GM20431 (cell line): ENCODE data around the gene ADIPOQ.
"Not testable (repeated sequence)": the region's sequence is repeated elsewhere in the genome, so short reads cannot be mapped to it uniquely, and the experiment has no call there.

Experiments
- in situ Hi-C: fragments of 300-500 bp; cut with MseI, MboI; formaldehyde crosslinking; loops from one replicate; pipeline ENCODE4 v1.15.0; 2020; ENCODE audit warnings: low sequenced_read_pairs; ENCODE audit not compliant: unreplicated experiment

Gene ADIPOQ

DNA sequence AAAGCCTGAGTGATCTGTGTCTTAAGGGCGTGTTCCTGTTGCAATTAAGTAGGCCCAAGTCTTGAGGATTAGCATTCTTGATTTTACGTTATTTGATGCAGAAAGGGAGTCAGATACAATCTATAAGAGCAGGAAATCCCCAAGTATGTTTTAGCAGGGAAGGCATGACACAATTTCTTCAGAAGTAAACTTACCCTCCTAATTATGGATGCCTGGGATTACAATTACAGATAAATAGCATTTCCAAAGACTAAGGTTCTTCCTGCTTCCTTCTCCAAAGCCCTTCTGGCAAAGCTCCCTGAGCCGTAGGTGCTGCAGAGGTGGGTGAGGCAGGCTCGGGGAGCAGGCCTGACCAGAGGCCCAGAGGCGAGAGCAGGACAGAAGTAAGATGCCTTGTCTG, 52.9 kb downstream of the ADIPOQ start:
- in situ Hi-C loops, result no loop called here

DNA sequence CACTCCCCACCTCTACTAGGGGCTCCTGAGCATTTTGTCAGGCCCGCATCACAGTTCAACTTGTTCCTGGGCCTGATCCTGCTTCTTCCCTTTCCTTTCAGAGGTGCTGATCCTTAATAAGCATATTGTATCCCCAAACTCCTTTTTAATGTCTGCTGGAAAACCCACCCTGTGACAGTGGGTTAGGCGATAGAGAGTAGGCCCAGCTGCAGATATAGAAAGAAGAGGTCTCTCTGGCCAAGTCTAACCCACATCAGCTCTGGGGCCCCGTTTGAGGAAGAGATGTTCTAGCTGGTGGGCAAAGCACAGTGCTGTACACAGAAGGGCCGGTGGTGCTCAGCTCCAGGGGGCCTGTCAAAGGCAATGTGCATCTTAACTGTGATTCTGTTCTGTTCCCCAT, 53.5 kb downstream of the ADIPOQ start:
- in situ Hi-C loops, result no loop called here

- in situ Hi-C loops, result no loop called here
Observed at GRCh38 chr3:186896875-186897274, 54.4 kb downstream of the ADIPOQ start.

DNA sequence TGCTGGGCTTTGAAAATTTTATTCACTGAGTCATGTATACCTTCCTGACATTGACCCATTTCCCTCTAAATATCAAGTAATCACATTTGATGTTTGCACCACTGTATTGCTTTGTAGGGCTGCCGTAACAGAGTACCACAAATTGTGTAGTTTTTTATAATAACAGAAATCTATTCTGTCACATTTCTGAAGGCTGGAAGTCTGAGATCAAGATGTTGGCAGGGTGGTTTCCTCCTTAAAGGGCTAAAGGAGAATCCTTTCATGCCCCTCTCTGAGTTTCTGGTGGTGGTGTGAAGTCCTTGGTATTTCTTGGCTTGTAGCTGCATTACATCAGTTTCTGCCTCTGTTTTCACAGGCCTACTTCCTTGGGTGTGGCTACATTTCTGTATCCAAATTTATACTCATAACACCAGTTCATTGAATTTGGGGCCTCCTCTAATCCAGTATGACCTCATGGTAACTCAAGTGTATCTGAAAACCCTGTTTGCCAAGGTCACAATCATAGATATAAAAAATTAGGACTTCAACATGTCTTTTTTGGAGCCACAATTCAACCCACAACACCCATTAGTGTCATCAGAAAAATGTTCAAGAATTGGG, 58.7 kb downstream of the ADIPOQ start:
- in situ Hi-C loops, result no loop called here

GRCh38 chr3:186902154-186902553, 59.6 kb downstream of the ADIPOQ start:
- in situ Hi-C loops, result no loop called here

DNA sequence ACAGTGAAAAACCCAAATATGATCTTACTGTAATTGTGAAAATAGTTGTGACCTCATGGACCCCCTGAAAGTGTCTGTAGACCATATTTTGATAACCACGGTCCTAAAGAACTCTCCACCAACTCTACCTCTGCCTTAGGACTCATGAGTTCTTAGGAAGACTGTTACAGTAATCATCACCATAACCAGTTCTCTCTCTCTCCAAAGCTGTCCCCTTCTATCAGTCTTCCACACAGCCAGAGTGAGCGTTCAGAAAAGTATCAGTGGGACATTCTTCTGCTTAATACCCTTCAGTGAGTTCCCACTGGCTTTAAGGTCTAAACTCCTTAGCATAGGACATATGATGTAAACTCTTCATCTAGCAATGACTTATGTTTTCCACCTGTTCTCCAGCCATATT, 60.2 kb downstream of the ADIPOQ start:
- in situ Hi-C loops, result no loop called here

DNA sequence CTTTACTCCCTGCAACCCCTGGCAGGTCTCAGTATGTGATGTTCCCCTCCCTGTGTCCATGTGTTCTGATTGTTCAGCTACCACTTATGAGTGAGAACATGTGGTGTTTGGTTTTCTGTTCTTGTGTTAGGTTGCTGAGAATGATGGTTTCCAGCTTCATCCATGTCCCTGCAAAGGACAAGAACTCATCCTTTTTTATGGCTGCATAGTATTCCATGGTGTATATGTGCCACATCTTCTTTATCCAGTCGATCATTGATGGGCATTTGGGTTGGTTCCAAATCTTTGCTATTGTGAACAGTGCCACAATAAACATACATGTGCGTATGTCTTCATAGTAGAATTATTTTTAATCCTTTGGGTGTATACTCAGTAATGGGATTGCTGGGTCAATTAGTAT, 61.2 kb downstream of the ADIPOQ start:
- in situ Hi-C loops, result not testable (repeated sequence)

- in situ Hi-C loops, result not testable (repeated sequence)
Observed at GRCh38 chr3:186907075-186907474, 64.6 kb downstream of the ADIPOQ start.
